BLaER1 (cell line): ENCODE data around the gene MRPL2.

Experiments
- H3K27ac ChIP-seq: shearing (Covaris generic); formaldehyde crosslinking; 2 replicates; pipeline ENCODE4 v1.8.1; 2022
- H3K27me3 ChIP-seq: shearing (Covaris generic); formaldehyde crosslinking; 2 replicates; pipeline ENCODE4 v1.8.1; 2022
- H3K36me3 ChIP-seq: shearing (Covaris generic); formaldehyde crosslinking; 2 replicates; pipeline ENCODE4 v1.8.1; 2022
- H3K4me1 ChIP-seq: shearing (Covaris generic); formaldehyde crosslinking; 2 replicates; pipeline ENCODE4 v1.8.1; 2022
- H3K4me2 ChIP-seq: shearing (Covaris generic); formaldehyde crosslinking; 2 replicates; pipeline ENCODE4 v1.8.1; 2022
- H3K4me3 ChIP-seq: shearing (Covaris generic); formaldehyde crosslinking; 2 replicates; pipeline ENCODE4 v1.8.1; 2022
- H3K9ac ChIP-seq: shearing (Covaris generic); formaldehyde crosslinking; 2 replicates; pipeline ENCODE4 v1.8.1; 2022
- H3K9me3 ChIP-seq: shearing (Covaris generic); formaldehyde crosslinking; 2 replicates; pipeline ENCODE4 v1.8.1; 2022
- H4K20me1 ChIP-seq: shearing (Covaris generic); formaldehyde crosslinking; 2 replicates; pipeline ENCODE4 v1.8.1; 2022
- Cebpa-rat ChIP-seq: shearing (Covaris generic); IDR thresholded peaks from 2 replicates; pipeline ENCODE4 v1.8.1; 2022

Gene MRPL2

GRCh38 chr6:43059168-43060033, at the start of gene MRPL2, which contains the start of gene KLC4:
TSS of gene MRPL2 (minus strand) at chr6:43059434. CDS start at chr6:43059381, 53 bp downstream.
TSS of gene KLC4 (plus strand) at chr6:43059631. CDS start at chr6:43061336, 1,705 bp downstream.
- Histone ChIP-seq H3K36me3 (peaks cover 54% of the 10 kb centered on the region), H3K27ac (peak within 1 kb of the TSS; percentile 93), H3K9me3 (no peaks in the 10 kb centered on the region), H3K27me3 (no peaks in the 10 kb centered on the region), H3K4me3 (peak within 1 kb of the TSS; percentile 97), H4K20me1 (no peaks in the 10 kb centered on the region), H3K4me2 (peak within 1 kb of the TSS; percentile 98), H3K4me1 (peaks cover 32% of the 10 kb centered on the region), H3K9ac (peak within 1 kb of the TSS; percentile 92)
- TF ChIP-seq Cebpa-rat, result no peak

GRCh38 chr6:43107344-43108062, 48.3 kb upstream of the MRPL2 start:
- Histone ChIP-seq H3K4me3 (no peak overlapping the region), H4K20me1 (peaks cover 61% of the 10 kb centered on the region)
- TF ChIP-seq Cebpa-rat, result no peak

GRCh38 chr6:43105538-43106222, 46.4 kb upstream of the MRPL2 start:
- Histone ChIP-seq H3K9me3 (no peaks in the 10 kb centered on the region), H4K20me1 (peaks cover 64% of the 10 kb centered on the region), H3K4me3 (no peak overlapping the region), H3K4me2 (no peak overlapping the region), H3K9ac (no peak overlapping the region), H3K27ac (no peak overlapping the region), H3K27me3 (no peaks in the 10 kb centered on the region), H3K36me3 (peaks cover 12% of the 10 kb centered on the region; the same call in 1 of the 2 replicates), H3K4me1 (no peaks in the 10 kb centered on the region)
- no peak for TF ChIP-seq Cebpa-rat

More at GRCh38 chr6:43107344-43108062, 48.3 kb upstream of the MRPL2 start:
- no peak overlapping the region for H3K27ac ChIP-seq
- H3K9me3 ChIP-seq, result no peaks in the 10 kb centered on the region
- no peaks in the 10 kb centered on the region for H3K27me3 ChIP-seq
- peaks cover 12% of the 10 kb centered on the region; the same call in 1 of the 2 replicates for H3K36me3 ChIP-seq
- H3K9ac ChIP-seq, result no peak overlapping the region
- no peak overlapping the region for H3K4me2 ChIP-seq
- peaks cover 2% of the 10 kb centered on the region for H3K4me1 ChIP-seq

- Histone ChIP-seq H3K27ac (no peak overlapping the region), H3K4me1 (peaks cover 5% of the 10 kb centered on the region), H3K36me3 (peaks cover 9% of the 10 kb centered on the region; the same call in 1 of the 2 replicates), H3K9me3 (no peaks in the 10 kb centered on the region), H3K4me2 (no peak overlapping the region), H3K4me3 (no peak overlapping the region), H3K9ac (no peak overlapping the region), H3K27me3 (no peaks in the 10 kb centered on the region), H4K20me1 (peaks cover 57% of the 10 kb centered on the region)
- TF ChIP-seq Cebpa-rat, result no peak
Measured at GRCh38 chr6:43103253-43103876, 44.1 kb upstream of the MRPL2 start.

GRCh38 chr6:43101497-43101896, 42.3 kb upstream of the MRPL2 start:
- Histone ChIP-seq H3K9me3 (no peaks in the 10 kb centered on the region), H4K20me1 (peaks cover 70% of the 10 kb centered on the region), H3K4me3 (no peak overlapping the region), H3K4me2 (no peak overlapping the region), H3K27me3 (no peaks in the 10 kb centered on the region), H3K36me3 (peaks cover 6% of the 10 kb centered on the region; the same call in 1 of the 2 replicates), H3K9ac (no peak overlapping the region), H3K27ac (no peak overlapping the region), H3K4me1 (peaks cover 21% of the 10 kb centered on the region)
- TF ChIP-seq Cebpa-rat, result no peak

GRCh38 chr6:43097502-43097901, 38.3 kb upstream of the MRPL2 start:
- Histone ChIP-seq H3K4me1 (peaks cover 42% of the 10 kb centered on the region), H3K4me3 (no peak overlapping the region), H3K27ac (no peak overlapping the region), H4K20me1 (peaks cover 65% of the 10 kb centered on the region), H3K4me2 (no peak overlapping the region), H3K9me3 (no peaks in the 10 kb centered on the region), H3K27me3 (no peaks in the 10 kb centered on the region), H3K9ac (no peak overlapping the region), H3K36me3 (0 out of 2 replicates have a peak, but pooled peaks cover 5% of the 10 kb centered on the region)
- TF ChIP-seq Cebpa-rat, result no peak

GRCh38 chr6:43097098-43097489, 37.9 kb upstream of the MRPL2 start:
- no peak for TF ChIP-seq Cebpa-rat
- no peak overlapping the region for H3K4me3 ChIP-seq
- H3K4me1 ChIP-seq, result peaks cover 42% of the 10 kb centered on the region
- H3K36me3 ChIP-seq, result 0 out of 2 replicates have a peak, but pooled peaks cover 5% of the 10 kb centered on the region
- H3K4me2 ChIP-seq, result peak overlapping the region; percentile 58
- H3K9ac ChIP-seq, result no peak overlapping the region
- no peaks in the 10 kb centered on the region for H3K27me3 ChIP-seq
- H3K27ac ChIP-seq, result peak overlapping the region; percentile 44
- H4K20me1 ChIP-seq, result peaks cover 65% of the 10 kb centered on the region
- no peaks in the 10 kb centered on the region for H3K9me3 ChIP-seq

GRCh38 chr6:43096451-43097097, 37.3 kb upstream of the MRPL2 start:
- H3K27ac ChIP-seq, result peak overlapping the region; percentile 44
- no peaks in the 10 kb centered on the region for H3K9me3 ChIP-seq
- H3K4me2 ChIP-seq, result peak overlapping the region; percentile 58
- H4K20me1 ChIP-seq, result peaks cover 65% of the 10 kb centered on the region
- 0 out of 2 replicates have a peak, but pooled peaks cover 5% of the 10 kb centered on the region for H3K36me3 ChIP-seq
- H3K4me3 ChIP-seq, result no peak overlapping the region
- no peaks in the 10 kb centered on the region for H3K27me3 ChIP-seq
- peaks cover 46% of the 10 kb centered on the region for H3K4me1 ChIP-seq
- no peak for TF ChIP-seq Cebpa-rat
- H3K9ac ChIP-seq, result peak overlapping the region; percentile 21; the same call in 1 of the 2 replicates
